HFF-Myc (cell line): Measurements from ENCODE around the gene SSMEM1.
A peak's percentile ranks its signal among the peaks of the same experiment; 100 is the strongest.
"Not testable (repeated sequence)": the region's sequence is repeated elsewhere in the genome, so short reads cannot be mapped to it uniquely, and the experiment has no call there.

Source experiments
- DNase-seq: peaks from one replicate; pipeline ENCODE4 v3.0.0-alpha.2; 2011; ENCODE audit warnings: low read depth; ENCODE audit errors: extremely low read depth
- H3K4me3 ChIP-seq: replicated peaks from 2 replicates; pipeline ENCODE4 v1.5.1; 2011; ENCODE audit warnings: low read depth, mild to moderate bottlenecking, control low read depth, low read length
- CTCF ChIP-seq: IDR thresholded peaks from 2 replicates; pipeline ENCODE4 v1.5.1; 2012; ENCODE audit warnings: mild to moderate bottlenecking, low read depth, low read length, control low read depth; ENCODE audit errors: missing control alignments

The SSMEM1 gene

GRCh38 chr7:130228840-130229502 lies 21.3 kb downstream of the SSMEM1 start:
- TF ChIP-seq CTCF: no peak
- DNase-seq: no peak

GRCh38 chr7:130229981-130230380 lies 22.3 kb downstream of the SSMEM1 start:
- H3K4me3 ChIP-seq, DNase-seq: not testable (repeated sequence)

More at GRCh38 chr7:130228840-130229502, 21.3 kb downstream of the SSMEM1 start:
- H3K4me3 ChIP-seq: no peak overlapping the region

- DNase-seq: no peak
- TF ChIP-seq CTCF: no peak
- no peak overlapping the region for H3K4me3 ChIP-seq
These were observed 24.1 kb downstream of the SSMEM1 start for GRCh38 chr7:130231792-130232191.

GRCh38 chr7:130232209-130232608 lies 24.5 kb downstream of the SSMEM1 start:
- no peak overlapping the region for H3K4me3 ChIP-seq
- TF ChIP-seq CTCF: no peak
- DNase-seq: no peak

- TF ChIP-seq CTCF: no peak
- DNase-seq: no peak
- no peak overlapping the region for H3K4me3 ChIP-seq
These were observed 26.4 kb downstream of the SSMEM1 start for GRCh38 chr7:130234078-130234477.

GRCh38 chr7:130236361-130236760 lies 28.7 kb downstream of the SSMEM1 start:
- DNase-seq, H3K4me3 ChIP-seq: not testable (repeated sequence)

- no peak for DNase-seq
- no peak for TF ChIP-seq CTCF
- no peak overlapping the region for H3K4me3 ChIP-seq
These were observed 32.6 kb downstream of the SSMEM1 start for GRCh38 chr7:130240240-130240639.

GRCh38 chr7:130242198-130243014 lies 34.7 kb downstream of the SSMEM1 start:
- peak; percentile 10 for DNase-seq
- TF ChIP-seq CTCF: peak; percentile 95
- no peak overlapping the region for H3K4me3 ChIP-seq

GRCh38 chr7:130243486-130243885 lies 35.8 kb downstream of the SSMEM1 start:
- DNase-seq: not testable (repeated sequence)

GRCh38 chr7:130246491-130246890 lies 38.8 kb downstream of the SSMEM1 start:
- not testable (repeated sequence) for DNase-seq, H3K4me3 ChIP-seq

More at GRCh38 chr7:130243486-130243885, 35.8 kb downstream of the SSMEM1 start:
- H3K4me3 ChIP-seq: not testable (repeated sequence)

- not testable (repeated sequence) for H3K4me3 ChIP-seq, DNase-seq
These were observed 41.2 kb downstream of the SSMEM1 start for GRCh38 chr7:130248842-130249241.
